Skeletal muscle tissue (tissue), 4 donors: ENCODE measurements around the gene SAP30BP. TPM values are rescaled to one million over a fixed set of nuclear protein-coding genes. Genes with fewer than 3 reads are reported as not detected.

Experiments
- H3K27ac ChIP-seq: one replicate; pipeline ENCODE4 v1.7.0; 2013; ENCODE audit warnings: mild to moderate bottlenecking, low read depth, low read length, inconsistent platforms
- H3K27me3 ChIP-seq, 3 donors: one replicate each; pipeline ENCODE4 v1.7.0; 2013; ENCODE audit warnings: low read length in 3 of 3; ENCODE audit not compliant: control insufficient read depth in 3 of 3, insufficient read depth in 3 of 3
- H3K36me3 ChIP-seq, 3 donors: one replicate each; pipeline ENCODE4 v1.7.0; 2013; ENCODE audit warnings: low read length in 3 of 3; ENCODE audit not compliant: control insufficient read depth in 3 of 3, insufficient read depth in 3 of 3
- H3K4me1 ChIP-seq, 3 donors: one replicate each; pipeline ENCODE4 v1.7.0; 2013; ENCODE audit warnings: low read length in 3 of 3, mild to moderate bottlenecking in 3 of 3; ENCODE audit not compliant: control insufficient read depth in 3 of 3, insufficient read depth in 3 of 3
- H3K4me3 ChIP-seq, 3 donors: one replicate each; pipeline ENCODE4 v1.7.0; 2013; ENCODE audit warnings: low read length in 3 of 3
- H3K9ac ChIP-seq, 3 donors: one replicate each; pipeline ENCODE4 v1.7.0; 2013; ENCODE audit warnings: low read length in 3 of 3, mild to moderate bottlenecking in 3 of 3, moderate library complexity in 2 of 3, low read depth in 1 of 3
- H3K9me3 ChIP-seq, 3 donors: one replicate each; pipeline ENCODE4 v1.7.0; 2013; ENCODE audit warnings: low read length in 3 of 3; ENCODE audit not compliant: control insufficient read depth in 3 of 3
- total RNA-seq: library from RNA; depleted of rRNA; stranded (reverse); fragments of >200 nt; gene quantifications from one replicate; pipeline ENCODE4 v1.2.3, GENCODE V29; 2014
- donor health status: Osteomylitis.

SAP30BP gene
- total RNA-seq, 1 donor from 2014 or later: 36.5 TPM

DNA sequence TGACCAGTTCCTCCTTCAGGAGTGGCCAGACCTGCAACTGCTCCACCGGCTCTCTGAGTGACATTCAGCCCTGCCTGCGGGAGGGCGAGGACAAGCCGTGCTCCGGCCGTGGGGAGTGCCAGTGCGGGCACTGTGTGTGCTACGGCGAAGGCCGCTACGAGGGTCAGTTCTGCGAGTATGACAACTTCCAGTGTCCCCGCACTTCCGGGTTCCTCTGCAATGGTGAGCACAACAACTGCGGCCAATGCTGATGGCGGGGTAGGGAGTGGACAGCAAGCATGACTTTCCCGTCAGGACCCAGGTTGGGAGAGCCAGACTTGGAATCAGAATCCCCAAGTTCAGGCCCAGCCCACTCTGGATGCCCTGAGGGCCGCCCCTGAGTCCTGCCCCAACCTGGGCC, 66.3 kb downstream of the SAP30BP start:
- Histone ChIP-seq H3K4me3 (no peak overlapping the region), H3K36me3 (peaks cover 0 to 2% (median 0%) of the 10 kb centered on the region in 3 donors), H3K27me3 (peaks cover 0 to 3% (median 0%) of the 10 kb centered on the region in 3 donors), H3K27ac (no peak overlapping the region), H3K9me3 (no peaks in the 10 kb centered on the region), H3K9ac (no peak overlapping the region), H3K4me1 (no peaks in the 10 kb centered on the region)

DNA sequence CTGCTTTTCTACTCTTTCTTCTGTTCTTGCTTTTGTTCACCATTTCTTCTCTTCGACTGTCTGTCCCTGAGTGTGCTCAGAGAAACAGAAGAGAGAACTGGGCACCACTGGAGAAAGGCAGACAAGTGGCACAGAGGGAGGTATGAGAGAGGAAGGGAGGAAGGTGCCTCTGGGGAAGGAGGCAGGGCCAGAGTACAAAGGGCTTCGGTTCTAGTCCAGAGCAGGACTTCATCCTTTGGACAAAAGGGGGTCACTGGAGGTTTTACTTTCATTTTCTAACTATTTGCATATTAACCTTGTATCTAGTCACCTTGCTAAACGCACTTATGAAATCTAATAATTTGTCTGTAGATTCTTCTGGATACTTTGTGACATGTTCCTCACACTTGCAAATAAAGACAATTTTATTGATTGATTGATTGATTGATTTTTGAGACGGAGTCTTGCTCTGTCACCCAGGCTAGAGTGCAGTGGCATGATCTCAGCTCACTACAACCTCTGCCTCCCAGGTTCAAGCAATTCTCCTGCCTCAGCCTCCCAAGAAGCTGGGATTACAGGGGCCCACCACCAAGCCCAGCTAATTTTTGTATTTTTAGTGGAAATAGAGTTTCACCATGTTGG, 67.6 kb downstream of the SAP30BP start:
- H3K27ac ChIP-seq: no peak overlapping the region
- peaks cover 0 to 3% (median 0%) of the 10 kb centered on the region in 3 donors for H3K27me3 ChIP-seq
- no peak overlapping the region for H3K9ac ChIP-seq
- peaks cover 0 to 2% (median 0%) of the 10 kb centered on the region in 3 donors for H3K36me3 ChIP-seq
- H3K4me1 ChIP-seq: no peaks in the 10 kb centered on the region
- H3K9me3 ChIP-seq: no peaks in the 10 kb centered on the region
- H3K4me3 ChIP-seq: no peak overlapping the region

DNA sequence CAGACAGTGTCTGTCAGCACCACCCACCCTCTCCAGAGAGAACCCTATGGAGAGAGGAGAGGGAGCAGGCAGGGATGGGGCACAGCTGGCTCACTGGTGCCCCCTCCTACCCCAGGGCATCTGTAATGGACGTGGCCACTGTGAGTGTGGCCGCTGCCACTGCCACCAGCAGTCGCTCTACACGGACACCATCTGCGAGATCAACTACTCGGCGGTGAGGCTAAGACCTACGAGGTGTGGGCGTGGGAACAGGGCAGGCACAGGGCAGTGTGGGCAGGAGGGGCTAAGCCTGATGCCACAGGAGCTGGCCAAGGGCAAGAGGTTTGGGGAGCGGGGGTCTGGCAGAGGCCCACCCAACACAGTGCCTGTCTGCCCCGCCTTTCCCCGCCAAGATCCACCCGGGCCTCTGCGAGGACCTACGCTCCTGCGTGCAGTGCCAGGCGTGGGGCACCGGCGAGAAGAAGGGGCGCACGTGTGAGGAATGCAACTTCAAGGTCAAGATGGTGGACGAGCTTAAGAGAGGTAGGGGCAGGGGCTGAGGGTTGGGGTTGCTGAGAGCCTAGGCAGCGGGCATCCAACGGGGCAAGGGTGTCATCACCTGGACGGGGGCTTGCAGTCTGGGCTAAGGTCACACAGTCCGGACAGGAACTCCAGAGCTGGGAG, 69.2 kb downstream of the SAP30BP start:
- Histone ChIP-seq H3K4me3 (no peak overlapping the region), H3K4me1 (no peaks in the 10 kb centered on the region), H3K9ac (no peak overlapping the region), H3K9me3 (no peaks in the 10 kb centered on the region), H3K36me3 (peaks cover 0 to 5% (median 0%) of the 10 kb centered on the region in 3 donors), H3K27me3 (peaks cover 0 to 10% (median 3%) of the 10 kb centered on the region in 3 donors), H3K27ac (no peak overlapping the region)

DNA sequence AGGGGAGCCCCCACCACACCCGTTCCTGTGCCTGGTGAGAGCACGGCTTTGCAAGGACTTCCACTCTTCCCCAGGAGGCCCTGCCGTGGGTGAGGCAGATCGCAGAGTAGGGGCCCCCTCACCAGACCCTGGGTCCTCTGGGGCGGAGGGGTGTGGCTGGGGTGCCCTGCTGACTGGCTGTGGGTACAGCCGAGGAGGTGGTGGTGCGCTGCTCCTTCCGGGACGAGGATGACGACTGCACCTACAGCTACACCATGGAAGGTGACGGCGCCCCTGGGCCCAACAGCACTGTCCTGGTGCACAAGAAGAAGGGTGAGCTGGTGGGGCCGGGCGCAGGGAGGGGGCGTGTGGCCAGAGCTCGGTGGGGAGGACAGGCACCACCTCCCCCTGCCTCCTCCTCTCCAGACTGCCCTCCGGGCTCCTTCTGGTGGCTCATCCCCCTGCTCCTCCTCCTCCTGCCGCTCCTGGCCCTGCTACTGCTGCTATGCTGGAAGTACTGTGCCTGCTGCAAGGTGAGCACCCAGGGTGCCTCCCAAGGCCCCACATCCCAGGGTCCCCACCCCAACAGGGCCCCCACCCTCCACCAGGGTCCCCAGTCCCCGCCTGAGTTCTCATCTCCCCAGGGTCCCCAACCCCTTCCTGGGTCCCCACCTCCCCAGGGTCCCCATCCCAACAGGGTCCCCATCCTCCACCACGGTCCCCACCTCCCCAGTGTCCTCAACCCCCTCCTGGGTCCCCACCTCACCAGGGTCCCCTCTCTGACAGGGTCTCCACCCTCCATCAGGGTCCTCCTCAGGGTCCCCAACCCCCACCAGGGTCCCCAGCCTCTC, 70.2 kb downstream of the SAP30BP start:
- Histone ChIP-seq H3K4me3 (no peak overlapping the region), H3K27ac (no peak overlapping the region), H3K36me3 (peaks cover 0 to 5% (median 0%) of the 10 kb centered on the region in 3 donors)

DNA sequence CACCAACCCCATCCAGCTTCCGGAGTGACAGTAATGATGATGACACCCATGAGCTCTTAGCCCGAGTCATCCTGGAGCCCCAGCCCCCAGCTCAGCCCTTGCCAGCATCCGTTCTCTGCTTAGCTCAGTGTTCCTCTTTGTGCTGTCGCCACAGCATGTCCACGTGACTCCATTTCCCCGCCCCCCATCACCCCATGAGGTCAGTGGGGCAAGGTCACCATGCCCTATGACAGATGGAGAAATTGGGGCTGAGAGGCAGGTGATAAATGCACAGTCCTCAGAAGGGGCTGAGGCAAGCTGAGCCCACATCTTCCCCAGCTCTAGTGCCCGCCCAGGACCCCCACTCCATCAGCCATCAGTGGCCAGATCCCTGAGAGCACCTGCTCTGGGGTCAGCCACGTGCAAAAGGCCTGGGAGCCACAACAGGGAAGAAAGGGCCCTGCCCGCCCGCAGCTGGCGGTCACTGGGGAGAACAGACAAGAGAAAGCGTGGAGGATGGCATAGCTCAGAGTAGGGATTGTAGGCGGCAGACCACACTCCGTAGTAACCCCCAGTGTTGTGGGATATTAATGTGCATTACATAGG, 71.2 kb downstream of the SAP30BP start:
- peaks cover 0 to 11% (median 3%) of the 10 kb centered on the region in 3 donors for H3K27me3 ChIP-seq
- H3K27ac ChIP-seq: no peak overlapping the region
- H3K36me3 ChIP-seq: peaks cover 0 to 5% (median 0%) of the 10 kb centered on the region in 3 donors

More for the DNA sequence above, 70.2 kb downstream of the SAP30BP start:
- peaks cover 0 to 11% (median 3%) of the 10 kb centered on the region in 3 donors for H3K27me3 ChIP-seq
- H3K4me1 ChIP-seq: no peaks in the 10 kb centered on the region
- no peaks in the 10 kb centered on the region for H3K9me3 ChIP-seq
- H3K9ac ChIP-seq: no peak overlapping the region

DNA sequence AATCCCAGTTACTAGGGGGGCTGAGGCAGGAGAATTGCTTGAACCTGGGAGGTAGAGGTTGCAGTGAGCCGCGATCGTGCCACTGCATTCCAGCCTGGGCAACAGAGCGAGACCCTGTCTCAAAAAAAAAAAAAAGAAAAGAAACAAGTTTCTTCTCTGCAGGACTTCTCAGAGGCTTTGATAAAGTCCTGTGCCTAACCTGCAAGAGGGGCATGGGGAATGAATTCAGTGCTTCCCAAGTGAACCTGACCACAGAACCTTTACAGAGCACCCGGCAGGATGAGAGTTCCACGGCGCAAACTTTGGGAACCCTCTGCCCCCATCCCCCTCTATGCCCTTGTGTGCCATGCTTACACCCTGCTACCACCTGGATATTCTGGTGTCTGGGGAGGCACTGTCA, 72.0 kb downstream of the SAP30BP start:
- Histone ChIP-seq H3K27me3 (peaks cover 0 to 11% (median 3%) of the 10 kb centered on the region in 3 donors), H3K4me1 (no peaks in the 10 kb centered on the region), H3K36me3 (peaks cover 0 to 5% (median 0%) of the 10 kb centered on the region in 3 donors), H3K9ac (no peak overlapping the region), H3K9me3 (no peaks in the 10 kb centered on the region), H3K4me3 (no peak overlapping the region), H3K27ac (no peak overlapping the region)

More for the DNA sequence above, 71.2 kb downstream of the SAP30BP start:
- Histone ChIP-seq H3K9ac (no peak overlapping the region), H3K4me1 (no peaks in the 10 kb centered on the region), H3K4me3 (no peak overlapping the region), H3K9me3 (no peaks in the 10 kb centered on the region)

DNA sequence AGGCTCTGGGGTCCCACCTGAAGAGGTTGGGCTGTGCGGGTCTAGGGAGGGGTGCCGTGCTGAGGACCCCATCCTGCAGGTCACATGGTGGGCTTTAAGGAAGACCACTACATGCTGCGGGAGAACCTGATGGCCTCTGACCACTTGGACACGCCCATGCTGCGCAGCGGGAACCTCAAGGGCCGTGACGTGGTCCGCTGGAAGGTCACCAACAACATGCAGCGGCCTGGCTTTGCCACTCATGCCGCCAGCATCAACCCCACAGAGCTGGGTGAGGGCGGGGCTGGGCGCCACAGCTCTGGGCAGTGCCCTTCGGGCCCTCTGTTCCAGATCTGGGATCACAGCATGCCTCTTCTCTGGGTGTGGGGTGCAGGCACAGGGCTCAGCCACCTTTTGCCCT, 72.7 kb downstream of the SAP30BP start:
- H3K27ac ChIP-seq: no peak overlapping the region
- no peak overlapping the region for H3K9ac ChIP-seq
- no peak overlapping the region for H3K4me3 ChIP-seq
- peaks cover 0 to 5% (median 0%) of the 10 kb centered on the region in 3 donors for H3K36me3 ChIP-seq
- H3K4me1 ChIP-seq: no peaks in the 10 kb centered on the region
- H3K9me3 ChIP-seq: no peaks in the 10 kb centered on the region
- H3K27me3 ChIP-seq: peaks cover 0 to 11% (median 3%) of the 10 kb centered on the region in 3 donors

DNA sequence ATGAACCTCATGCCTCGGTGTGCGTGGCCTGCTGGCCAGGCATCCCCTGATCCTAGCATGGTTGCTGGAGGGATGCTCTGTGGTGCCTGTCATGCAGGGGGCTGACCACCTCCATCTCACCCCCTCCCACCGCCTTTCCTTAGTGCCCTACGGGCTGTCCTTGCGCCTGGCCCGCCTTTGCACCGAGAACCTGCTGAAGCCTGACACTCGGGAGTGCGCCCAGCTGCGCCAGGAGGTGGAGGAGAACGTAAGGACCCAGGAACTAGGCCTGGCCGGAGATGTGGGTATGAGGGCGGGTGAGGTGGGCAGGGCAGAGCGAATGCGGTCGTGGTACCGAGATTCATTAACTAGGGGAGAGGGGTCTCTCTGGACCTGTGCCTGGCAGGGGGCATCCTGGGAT, 73.1 kb downstream of the SAP30BP start:
- Histone ChIP-seq H3K9ac (no peak overlapping the region), H3K27ac (no peak overlapping the region), H3K9me3 (no peaks in the 10 kb centered on the region), H3K27me3 (peaks cover 0 to 11% (median 3%) of the 10 kb centered on the region in 3 donors), H3K4me3 (no peak overlapping the region), H3K36me3 (peaks cover 0 to 5% (median 0%) of the 10 kb centered on the region in 3 donors), H3K4me1 (no peaks in the 10 kb centered on the region)

DNA sequence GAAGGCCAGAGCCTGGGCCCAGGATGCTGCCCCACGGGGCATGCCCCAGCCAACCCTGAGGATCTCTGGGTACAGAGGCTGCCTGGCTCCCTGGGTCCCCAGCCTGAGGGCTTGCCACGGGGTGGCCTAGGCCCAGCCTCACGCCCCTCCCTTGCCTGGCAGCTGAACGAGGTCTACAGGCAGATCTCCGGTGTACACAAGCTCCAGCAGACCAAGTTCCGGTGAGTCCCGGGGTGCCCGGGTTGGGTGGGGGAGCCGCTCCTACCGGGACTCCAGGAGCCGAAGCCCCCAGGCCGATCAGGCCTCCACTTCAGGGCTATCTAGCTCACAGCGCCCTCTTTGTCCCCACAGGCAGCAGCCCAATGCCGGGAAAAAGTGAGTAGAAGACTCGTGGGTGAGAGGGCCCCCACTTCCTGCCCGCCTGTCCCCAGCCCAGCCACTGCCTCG, 73.5 kb downstream of the SAP30BP start:
- no peak overlapping the region for H3K4me3 ChIP-seq
- H3K9ac ChIP-seq: no peak overlapping the region
- peaks cover 0 to 11% (median 3%) of the 10 kb centered on the region in 3 donors for H3K27me3 ChIP-seq
- peaks cover 0 to 5% (median 0%) of the 10 kb centered on the region in 3 donors for H3K36me3 ChIP-seq
- H3K4me1 ChIP-seq: no peaks in the 10 kb centered on the region
- H3K27ac ChIP-seq: no peak overlapping the region
- no peaks in the 10 kb centered on the region for H3K9me3 ChIP-seq
